22Rv1 (cell line): ENCODE measurements around the gene ASTN2.

ENCODE experiments used
- H3K27ac ChIP-seq: fragments of 450-650 bp; 2 replicates; pipeline ENCODE4 v1.5.1; 2017
- CTCF ChIP-seq: fragments of 450-650 bp; IDR thresholded peaks from 2 replicates; pipeline ENCODE4 v1.5.1; 2017; ENCODE audit warnings: mild to moderate bottlenecking
- ZFX ChIP-seq: fragments of 450-650 bp; IDR thresholded peaks from 2 replicates; pipeline ENCODE4 v1.6.1; 2017; ENCODE audit warnings: antibody characterized with exemption, borderline replicate concordance

ASTN2 gene

GRCh38 chr9:116720111-116720510 lies 694.7 kb downstream of the ASTN2 start:
- no peak overlapping the region for H3K27ac ChIP-seq
- no peak for TF ChIP-seq CTCF

DNA sequence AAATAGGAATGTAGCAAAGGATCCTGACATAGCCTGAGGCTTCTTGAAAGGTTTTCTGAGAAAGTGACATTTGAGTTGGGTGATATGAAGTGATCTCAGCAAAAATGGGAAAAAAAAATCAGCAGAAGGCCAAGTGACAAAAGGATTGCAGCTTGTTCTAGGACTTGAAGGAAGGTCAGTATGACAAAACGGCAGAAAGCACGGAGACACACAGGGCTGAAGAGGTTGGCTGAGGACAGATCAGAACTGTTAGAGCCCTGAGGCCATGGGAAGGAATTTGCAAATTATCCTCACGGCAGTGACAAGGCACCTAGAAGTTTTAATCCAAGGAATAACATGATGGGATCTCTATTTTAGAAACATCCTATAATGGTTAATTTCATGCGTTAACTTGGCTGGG lies 696.7 kb downstream of the ASTN2 start:
- H3K27ac ChIP-seq: no peak overlapping the region
- TF ChIP-seq CTCF (no peak), ZFX (no peak)

GRCh38 chr9:116717150-116717549 lies 697.7 kb downstream of the ASTN2 start:
- no peak overlapping the region for H3K27ac ChIP-seq
- TF ChIP-seq CTCF (no peak), ZFX (no peak)

DNA sequence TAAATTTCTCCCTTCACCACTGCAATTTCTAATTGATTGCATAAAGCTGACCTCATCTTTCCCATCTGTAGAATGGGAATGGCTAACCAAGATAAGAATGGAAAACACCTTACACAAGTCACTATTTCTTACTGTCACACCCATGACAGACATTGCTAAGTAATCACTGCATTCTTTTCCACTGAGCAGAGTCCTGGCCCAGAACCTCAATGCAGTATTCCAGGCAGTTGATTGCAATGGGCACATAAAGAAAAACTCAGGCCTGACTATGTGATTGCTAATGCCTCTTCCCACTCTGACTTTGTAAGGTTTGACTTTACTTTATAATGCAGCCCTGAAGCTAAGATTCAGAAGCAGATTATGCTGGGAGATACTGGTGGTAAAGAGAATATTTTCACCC lies 698.4 kb downstream of the ASTN2 start:
- H3K27ac ChIP-seq: no peak overlapping the region
- TF ChIP-seq ZFX: no peak
- TF ChIP-seq CTCF: no peak

DNA sequence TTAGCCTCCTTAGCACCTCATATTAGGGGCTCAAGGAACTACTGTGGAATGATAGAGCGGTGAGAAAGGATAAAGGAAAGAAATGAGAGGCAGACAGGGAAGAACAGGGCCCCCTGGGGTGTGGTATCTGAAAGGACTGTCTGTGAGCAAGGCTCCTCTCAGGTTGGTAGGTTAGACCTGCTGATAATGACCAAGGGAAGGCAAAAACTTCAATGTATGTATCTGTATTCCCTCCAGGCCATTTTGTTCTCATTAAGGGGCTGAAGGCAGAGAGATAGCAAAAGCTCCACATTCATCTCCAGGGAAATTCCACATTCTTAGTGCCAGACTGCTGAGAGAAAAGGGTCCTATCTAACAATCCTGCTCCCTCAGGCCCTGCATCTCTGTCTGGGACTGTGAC lies 699.1 kb downstream of the ASTN2 start:
- TF ChIP-seq CTCF (no peak), ZFX (no peak)
- H3K27ac ChIP-seq: no peak overlapping the region

GRCh38 chr9:116713271-116713670 lies 701.6 kb downstream of the ASTN2 start:
- no peak for TF ChIP-seq ZFX
- no peak for TF ChIP-seq CTCF
- no peak overlapping the region for H3K27ac ChIP-seq

DNA sequence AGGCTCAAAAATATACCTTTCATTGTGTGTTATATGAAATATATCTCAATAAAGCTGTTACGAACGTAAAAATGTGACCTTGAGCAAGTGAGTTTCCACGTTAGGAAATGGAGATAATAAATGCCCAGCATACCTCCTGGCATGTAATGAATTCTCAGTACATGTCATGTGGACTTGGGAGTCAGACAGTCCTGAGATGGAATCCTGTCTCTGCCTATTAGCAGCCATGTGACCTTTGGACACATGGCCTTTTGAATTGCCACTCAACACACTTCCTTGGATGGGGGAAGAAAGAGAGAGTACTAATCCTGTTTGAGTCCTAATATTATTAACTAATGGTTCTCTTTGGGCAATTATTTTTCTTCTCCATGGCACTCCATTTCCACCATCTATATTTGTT lies 702.1 kb downstream of the ASTN2 start:
- no peak for TF ChIP-seq ZFX
- TF ChIP-seq CTCF: no peak

More for the DNA sequence above, 702.1 kb downstream of the ASTN2 start:
- no peak overlapping the region for H3K27ac ChIP-seq
